K562 (cell line): Measurements from ENCODE around the gene ECSIT. TPM values are rescaled to one million over a fixed set of nuclear protein-coding genes. Genes with fewer than 3 reads are reported as not detected.

Experiments used
- ATF3 ChIP-seq, 2 experiments: fragments of 450-650 bp in 1 of 2; sonication (generic) in 1 of 2; formaldehyde crosslinking in 1 of 2; IDR thresholded peaks in 1 of 2; conservative IDR thresholded peaks in 1 of 2; 2 replicates each; pipeline versions ENCODE4 v1.6.1 to v1.8.1; 2016 to 2023; ENCODE audit warnings: mild to moderate bottlenecking in 2 of 2, moderate library complexity in 2 of 2, inconsistent platforms in 1 of 2, missing genetic modification reagents in 1 of 2
- ATF7 ChIP-seq: fragments of 450-650 bp; IDR thresholded peaks from 2 replicates; pipeline ENCODE4 v1.7.1; 2014; ENCODE audit warnings: mild to moderate bottlenecking, moderate library complexity
- CREB3 ChIP-seq: fragments of 450-650 bp; conservative IDR thresholded peaks from 2 replicates; pipeline ENCODE4 v1.6.1; 2016; ENCODE audit warnings: missing genetic modification characterization, low read depth, mild to moderate bottlenecking, missing compliant biosample characterization, moderate library complexity
- HIVEP1 ChIP-seq: fragments of 250-450 bp; sonication (Bioruptor Pico); IDR thresholded peaks from 2 replicates; pipeline ENCODE4 v1.4.0; 2020; ENCODE audit warnings: mild to moderate bottlenecking
- ILF3 ChIP-seq: fragments of 450-650 bp; IDR thresholded peaks from 2 replicates; pipeline ENCODE4 v1.6.1; 2018; ENCODE audit warnings: antibody characterized with exemption, mild to moderate bottlenecking, moderate library complexity, borderline replicate concordance
- KDM1A ChIP-seq, 2 experiments: fragments of 450-650 bp; IDR thresholded peaks; 2 replicates each; pipeline ENCODE4 v1.6.1; 2016; ENCODE audit warnings: mild to moderate bottlenecking in 2 of 2
- KLF6 ChIP-seq: fragments of 250-450 bp; sonication (Bioruptor Pico); IDR thresholded peaks from 2 replicates; pipeline ENCODE4 v1.4.0; 2020; ENCODE audit warnings: mild to moderate bottlenecking, moderate library complexity, borderline replicate concordance
- MCM2 ChIP-seq: fragments of 450-650 bp; IDR thresholded peaks from 2 replicates; pipeline ENCODE4 v1.6.1; 2017; ENCODE audit warnings: low read depth, mild to moderate bottlenecking
- MEF2D ChIP-seq: conservative IDR thresholded peaks from 2 replicates; pipeline ENCODE4 v1.6.1; 2016; ENCODE audit warnings: low read depth, missing genetic modification characterization, missing compliant biosample characterization
- MITF ChIP-seq: IDR thresholded peaks from 2 replicates; pipeline ENCODE4 v1.6.1; 2014; ENCODE audit warnings: antibody characterized with exemption
- NR2C1 ChIP-seq, 2 experiments: fragments of 450-650 bp; IDR thresholded peaks; 2 replicates each; pipeline ENCODE4 v1.6.1; 2017; ENCODE audit warnings: mild to moderate bottlenecking in 2 of 2, antibody characterized with exemption in 1 of 2, inconsistent platforms in 1 of 2, missing compliant biosample characterization in 1 of 2, missing genetic modification characterization in 1 of 2
- PHF21A ChIP-seq: fragments of 450-650 bp; IDR thresholded peaks from 2 replicates; pipeline ENCODE4 v1.6.1; 2017; ENCODE audit warnings: low read depth, borderline replicate concordance
- RFX7 ChIP-seq: fragments of 250-450 bp; sonication (Bioruptor Pico); IDR thresholded peaks from 2 replicates; pipeline ENCODE4 v1.5.1; 2021; ENCODE audit warnings: mild to moderate bottlenecking
- ZBTB11 ChIP-seq, 3 experiments: fragments of 200-800 bp in 1 of 3; fragments of 250-450 bp in 1 of 3; fragments of 450-650 bp in 1 of 3; sonication (Bioruptor Pico) in 1 of 3; sonication (Bioruptor generic) in 1 of 3; formaldehyde crosslinking in 1 of 3; IDR thresholded peaks; 2 replicates each; pipeline versions ENCODE4 v1.6.1 to v1.8.0; 2016 to 2022; ENCODE audit warnings: mild to moderate bottlenecking in 2 of 3, missing genetic modification characterization in 2 of 3, missing compliant biosample characterization in 1 of 3, moderate library complexity in 1 of 3
- ZNF124 ChIP-seq: sonication (generic); formaldehyde crosslinking; IDR thresholded peaks from 2 replicates; pipeline ENCODE4 v1.8.1; 2022; ENCODE audit warnings: missing genetic modification reagents
- ZNF280A ChIP-seq: fragments of 450-650 bp; IDR thresholded peaks from 2 replicates; pipeline ENCODE4 v1.6.1; 2018; ENCODE audit warnings: mild to moderate bottlenecking, low read depth; ENCODE audit not compliant: partially characterized antibody
- ZNF507 ChIP-seq: conservative IDR thresholded peaks from 2 replicates; pipeline ENCODE4 v1.6.1; 2017; ENCODE audit warnings: missing genetic modification characterization, missing compliant biosample characterization
- ZNF589 ChIP-seq: fragments of 200-800 bp; sonication (Bioruptor generic); IDR thresholded peaks from 2 replicates; pipeline ENCODE4 v1.6.1; 2016; ENCODE audit warnings: low read depth, missing genetic modification characterization, missing compliant biosample characterization
- polyA plus RNA-seq, 8 experiments: library from polyadenylated mRNA; depleted of rRNA in 4 of 8; stranded (reverse) in 5 of 8; unstranded in 3 of 8; fragments of >200 nt; fragmentation: Nextera tagmentation in 2 of 8; fragmentation: Illumina TruSeq in 1 of 8; extraction: Ambion mirVana in 2 of 8; extraction: Trizol in 1 of 8; gene quantifications; 2 replicates each; pipeline versions ENCODE4 v1.2.1 to v1.2.3, GENCODE V29; 2011 to 2014; ENCODE audit warnings: inconsistent platforms in 1 of 8, missing spikeins in 1 of 8
- total RNA-seq, 7 experiments: library from RNA; depleted of rRNA in 6 of 7; stranded (reverse); fragments of >200 nt in 6 of 7; fragmentation: Illumina TruSeq in 2 of 7; extraction: Trizol in 2 of 7; gene quantifications; 2 replicates each; pipeline versions ENCODE4 v1.2.1 to v1.2.3, GENCODE V29; 2011 to 2021; ENCODE audit warnings: low replicate concordance in 1 of 7

Gene ECSIT
- total and polyA plus RNA-seq, 9 of the 15 experiments (the other 6 are each of a cell fraction or from before 2014, with no cell fraction given): 1.1 to 82.5 (median 43.9) TPM

- TF ChIP-seq ATF3 (IDR thresholded peaks at IDR 0.05) (no peak), ATF3 (CRISPR knock-in tag; conservative IDR thresholded peaks at IDR 0.05) (no peak), MITF (no peak), ATF7 (no peak), ILF3 (no peak), KDM1A (IDR thresholded peaks at IDR 0.05) (peak; percentile 75 to 80), KLF6 (CRISPR knock-in tag) (no peak), ZNF280A (no peak), NR2C1 (IDR thresholded peaks at IDR 0.05) (no peak), NR2C1 (tag; IDR thresholded peaks at IDR 0.05) (no peak), HIVEP1 (no peak), CREB3 (no peak), ZBTB11 (CRISPR knock-in tag; IDR thresholded peaks at IDR 0.05) (peak in 1 of 3 experiments; percentile 14; a peak in 1 of 6 replicates), PHF21A (0 out of 2 replicates have a peak, but pooled peaks have one; percentile 34), ZNF507 (tag) (no peak), MEF2D (tag) (no peak), ZNF124 (CRISPR knock-in tag) (no peak), RFX7 (CRISPR knock-in tag) (no peak), ZNF589 (CRISPR knock-in tag) (0 out of 2 replicates have a peak, but pooled peaks have one; percentile 9), MCM2 (no peak)
These were observed 48.8 kb downstream of the ECSIT start (continued) for GRCh38 chr19:11479898-11480714.
